Ascending aorta (tissue), 2 donors: ENCODE data around the gene ADGRG1. TPM values are rescaled to one million over a fixed set of nuclear protein-coding genes. Genes with fewer than 3 reads are reported as not detected.

Experiments used
- DNase-seq, 2 donors: peaks; one replicate each; pipeline ENCODE4 v3.0.0-alpha.2; 2019; ENCODE audit warnings: low spot score in 2 of 2
- H3K27ac ChIP-seq, 2 donors: fragments of 200-600 bp; sonication (generic); one replicate each; pipeline ENCODE4 v1.5.1; 2016 to 2017; ENCODE audit warnings: mild to moderate bottlenecking in 1 of 2
- H3K27me3 ChIP-seq: fragments of 200-600 bp; sonication (generic); one replicate; pipeline ENCODE4 v1.5.1; 2017
- H3K36me3 ChIP-seq, 2 donors: fragments of 200-600 bp; sonication (generic); one replicate each; pipeline ENCODE4 v1.5.1; 2016
- H3K4me1 ChIP-seq, 2 donors: fragments of 200-600 bp; sonication (generic); one replicate each; pipeline ENCODE4 v1.5.1; 2016 to 2017; ENCODE audit warnings: mild to moderate bottlenecking in 1 of 2
- H3K4me3 ChIP-seq, 2 donors: fragments of 200-600 bp; sonication (generic); one replicate each; pipeline ENCODE4 v1.5.1; 2016 to 2017; ENCODE audit warnings: mild to moderate bottlenecking in 1 of 2
- H3K9me3 ChIP-seq, 2 donors: fragments of 200-600 bp; sonication (generic); one replicate each; pipeline ENCODE4 v1.5.1; 2016
- CTCF ChIP-seq, 3 experiments: fragments of 200-600 bp in 2 of 3; fragments of 450-650 bp in 1 of 3; sonication (generic) in 2 of 3; IDR thresholded peaks; one replicate each; pipeline ENCODE4 v1.5.1; 2016 to 2019; ENCODE audit warnings: antibody characterized with exemption in 3 of 3, mild to moderate bottlenecking in 1 of 3, moderate library complexity in 1 of 3
- intact Hi-C: fragments of 100-400 bp; cut with DNase I; formaldehyde crosslinking; loops from one replicate; pipeline ENCODE4 v1.15.1; 2023
- total RNA-seq: library from RNA; depleted of rRNA; stranded (reverse); fragments of >200 nt; gene quantifications from one replicate; pipeline ENCODE4 v1.1.0, GENCODE V29; 2016

The ADGRG1 gene
- total RNA-seq, 1 donor from 2014 or later, result 343 TPM

DNA sequence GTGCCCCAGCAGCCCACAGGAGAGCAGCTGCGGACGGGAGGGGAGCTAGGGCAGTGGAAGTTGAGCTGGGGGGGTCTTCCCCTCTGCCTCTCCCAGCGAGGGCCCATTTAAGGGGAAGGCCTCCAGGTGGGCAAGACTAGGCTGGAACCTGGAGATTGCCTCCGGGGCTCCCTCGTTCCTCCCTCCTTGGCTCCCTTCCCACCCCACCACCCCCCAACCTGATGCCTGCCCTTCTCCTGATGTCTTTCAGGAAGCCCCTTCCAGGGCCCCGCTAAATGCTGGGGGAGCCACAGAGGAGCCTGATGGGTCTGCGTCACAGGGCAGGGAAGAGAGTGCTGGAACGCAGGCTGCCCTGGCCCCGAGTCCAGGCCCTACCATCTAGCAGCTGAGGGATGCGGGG lies 16.7 kb downstream of the ADGRG1 start:
- no peak for TF ChIP-seq CTCF (IDR thresholded peaks at IDR 0.05)
- no peak overlapping the region for H3K27ac ChIP-seq
- no peaks in the 10 kb centered on the region for H3K9me3 ChIP-seq
- H3K27me3 ChIP-seq, result no peaks in the 10 kb centered on the region
- no peak overlapping the region for H3K4me3 ChIP-seq
- H3K4me1 ChIP-seq, result no peaks in the 10 kb centered on the region
- H3K36me3 ChIP-seq, result no peaks in the 10 kb centered on the region
- DNase-seq, result no peak
- intact Hi-C loops, result loop anchor here (5.0 kb wide), 1 partner anchor 53 kb away; no protein-coding TSS in a partner anchor

DNA sequence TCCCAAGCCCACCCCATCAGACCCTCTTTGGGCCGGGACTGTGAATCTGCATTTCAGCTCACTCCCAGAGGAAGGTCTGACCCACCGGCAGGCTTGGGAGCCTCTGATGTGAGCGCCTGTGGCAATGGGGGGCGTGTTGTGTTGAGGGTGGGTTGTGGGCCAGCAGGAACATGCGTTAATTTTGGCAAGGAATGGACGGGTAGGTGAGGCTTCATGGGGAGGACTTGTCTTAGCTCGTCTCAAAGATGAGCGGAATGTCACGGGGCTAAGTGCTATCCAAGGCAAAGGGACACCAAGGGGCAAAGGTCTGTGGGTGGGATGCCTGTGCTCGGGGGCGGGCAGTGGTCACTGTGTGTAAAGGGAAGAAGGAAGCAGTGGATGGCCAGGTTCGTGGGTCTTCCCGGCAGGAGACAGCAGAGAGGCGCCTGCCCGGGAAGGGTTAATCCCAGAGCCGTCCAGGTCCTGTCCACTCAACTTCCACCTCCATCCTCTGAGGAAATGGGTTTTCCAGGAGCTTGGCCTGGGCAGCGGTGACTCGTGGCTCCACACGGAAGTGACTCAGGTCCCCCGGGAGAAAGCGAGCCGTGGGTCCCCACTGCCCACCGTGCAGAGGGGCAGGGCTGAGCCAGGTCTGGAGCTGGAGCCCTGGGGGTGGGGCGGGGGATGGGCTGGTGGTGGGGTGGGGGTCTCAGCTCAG lies 17.4 kb downstream of the ADGRG1 start:
- intact Hi-C loops, result loop anchor here (5.0 kb wide), 1 partner anchor 54 kb away; no protein-coding TSS in a partner anchor
- no peak for DNase-seq
- Histone ChIP-seq H3K27me3 (no peaks in the 10 kb centered on the region), H3K27ac (peak overlapping the region in 1 of 2 donors; percentile 11), H3K36me3 (no peaks in the 10 kb centered on the region), H3K4me3 (no peak overlapping the region), H3K4me1 (no peaks in the 10 kb centered on the region), H3K9me3 (no peaks in the 10 kb centered on the region)
- no peak for TF ChIP-seq CTCF (IDR thresholded peaks at IDR 0.05)

DNA sequence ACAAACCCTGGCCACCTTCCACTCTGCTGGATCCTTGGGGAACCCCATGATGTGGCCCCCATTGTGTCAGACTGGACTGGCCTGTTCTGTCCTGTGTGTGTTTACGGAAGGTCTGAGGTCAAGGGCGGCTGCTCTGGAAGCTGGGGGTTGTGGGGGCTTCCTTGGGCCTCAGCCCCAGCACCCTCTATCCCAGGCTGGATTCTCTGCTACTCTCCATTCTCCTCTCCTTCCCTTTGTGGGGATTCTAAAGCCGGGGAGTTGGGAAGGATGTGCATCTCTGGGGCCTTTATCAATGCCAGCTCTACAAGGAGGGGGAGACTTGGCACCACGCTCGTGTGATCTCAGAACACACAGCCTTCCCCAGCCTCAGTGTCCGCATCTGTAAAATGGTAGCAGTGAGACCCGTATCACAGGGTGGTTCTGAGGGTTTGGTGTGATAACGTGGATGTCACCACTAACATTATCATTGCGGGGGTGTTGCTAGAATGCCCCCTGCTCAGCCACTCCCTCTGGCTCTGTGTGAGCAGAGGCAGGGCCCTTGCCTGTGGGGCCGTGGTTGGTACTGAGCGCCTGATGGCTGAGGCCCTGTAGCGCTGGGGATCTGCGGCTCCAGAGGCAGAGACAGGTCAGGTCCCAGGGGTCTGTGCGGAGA lies 18.1 kb downstream of the ADGRG1 start:
- no peaks in the 10 kb centered on the region for H3K9me3 ChIP-seq
- no peak for DNase-seq
- no peaks in the 10 kb centered on the region for H3K4me1 ChIP-seq
- H3K27ac ChIP-seq, result peak overlapping the region in 1 of 2 donors; percentile 11
- no peak for TF ChIP-seq CTCF (IDR thresholded peaks at IDR 0.05)
- H3K36me3 ChIP-seq, result no peaks in the 10 kb centered on the region
- no peaks in the 10 kb centered on the region for H3K27me3 ChIP-seq
- H3K4me3 ChIP-seq, result no peak overlapping the region
- intact Hi-C loops, result loop anchor here (5.0 kb wide), 1 partner anchor 54 kb away; no protein-coding TSS in a partner anchor

DNA sequence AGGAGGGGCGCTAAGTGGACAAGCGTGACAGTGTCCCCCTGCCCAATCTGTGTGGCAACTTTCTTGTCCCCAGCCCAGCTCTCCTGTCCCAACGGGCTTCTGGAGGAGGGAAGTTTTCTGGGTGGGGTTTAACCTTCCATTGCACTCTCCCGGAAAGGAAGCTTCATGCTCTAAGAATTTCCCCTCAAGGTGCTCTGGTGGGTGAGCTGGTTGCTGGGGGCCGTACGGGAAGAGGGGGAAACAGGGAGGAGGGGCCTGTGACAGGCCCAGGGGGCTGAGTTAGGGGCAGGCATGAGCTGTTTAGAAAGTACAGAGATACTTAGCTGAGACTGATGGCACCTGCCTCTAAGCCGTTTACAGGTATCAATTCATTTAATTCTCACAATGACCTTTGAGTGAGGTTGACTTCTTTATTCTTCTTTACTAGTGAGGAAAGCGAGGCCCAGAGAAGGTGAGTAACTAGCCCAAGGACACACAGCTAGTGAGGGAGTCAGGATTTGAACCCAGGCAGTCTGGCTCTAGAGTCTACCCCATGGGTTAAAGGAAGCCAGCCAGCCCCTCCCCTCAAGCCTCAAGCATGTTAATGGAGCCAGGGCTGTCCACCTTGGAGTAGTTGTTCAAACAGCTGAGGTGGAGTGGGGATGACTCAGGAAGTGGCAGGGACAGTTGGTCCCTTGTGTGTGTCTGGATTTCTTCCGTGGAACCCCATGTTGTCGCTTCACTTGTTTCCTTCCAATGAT lies 18.9 kb downstream of the ADGRG1 start:
- TF ChIP-seq CTCF (IDR thresholded peaks at IDR 0.05), result no peak
- Histone ChIP-seq H3K9me3 (no peaks in the 10 kb centered on the region), H3K36me3 (no peaks in the 10 kb centered on the region), H3K27me3 (no peaks in the 10 kb centered on the region), H3K4me3 (no peak overlapping the region), H3K27ac (peak overlapping the region; percentile 6 to 17), H3K4me1 (no peaks in the 10 kb centered on the region)
- intact Hi-C loops, result loop anchor here (5.0 kb wide), 1 partner anchor 55 kb away; no protein-coding TSS in a partner anchor
- no peak for DNase-seq

GRCh38 chr16:57648125-57648524 lies 19.7 kb downstream of the ADGRG1 start:
- no peaks in the 10 kb centered on the region for H3K27me3 ChIP-seq
- no peaks in the 10 kb centered on the region for H3K9me3 ChIP-seq
- DNase-seq, result no peak
- intact Hi-C loops, result loop anchor here (5.0 kb wide), 1 partner anchor 56 kb away; no protein-coding TSS in a partner anchor
- H3K4me1 ChIP-seq, result no peaks in the 10 kb centered on the region
- H3K4me3 ChIP-seq, result no peak overlapping the region
- TF ChIP-seq CTCF (IDR thresholded peaks at IDR 0.05), result no peak
- H3K27ac ChIP-seq, result peak overlapping the region in 1 of 2 donors; percentile 6
- no peaks in the 10 kb centered on the region for H3K36me3 ChIP-seq
